NCI-H1930 (cell line): ENCODE results near the gene TWIST2.

Experiments
- DNase-seq, 2 experiments: peaks; one replicate each; lab custom pipeline; 2025; lab: John Stamatoyannopoulos, UW

TWIST2 gene

DNA sequence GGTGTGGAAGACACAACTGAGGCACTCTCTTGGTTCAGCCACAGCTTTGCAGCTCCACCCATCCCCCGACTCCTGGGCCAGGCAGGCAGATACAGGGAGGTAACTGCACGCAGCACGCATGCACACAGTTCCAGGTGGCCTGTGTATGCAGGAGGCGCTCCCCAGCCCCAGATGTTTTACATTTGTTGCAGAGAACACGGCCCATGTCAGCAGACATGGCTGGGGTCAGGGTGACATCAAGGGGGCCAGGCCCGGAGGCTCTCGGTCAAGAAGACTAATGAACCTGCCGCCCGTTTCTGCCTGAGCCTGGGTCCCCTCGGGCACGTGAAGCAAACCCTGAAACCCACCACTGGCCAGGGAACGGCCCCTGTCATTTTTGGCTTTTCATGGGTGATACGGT, 57.3 kb downstream of the TWIST2 start:
- DNase-seq = no peak

DNA sequence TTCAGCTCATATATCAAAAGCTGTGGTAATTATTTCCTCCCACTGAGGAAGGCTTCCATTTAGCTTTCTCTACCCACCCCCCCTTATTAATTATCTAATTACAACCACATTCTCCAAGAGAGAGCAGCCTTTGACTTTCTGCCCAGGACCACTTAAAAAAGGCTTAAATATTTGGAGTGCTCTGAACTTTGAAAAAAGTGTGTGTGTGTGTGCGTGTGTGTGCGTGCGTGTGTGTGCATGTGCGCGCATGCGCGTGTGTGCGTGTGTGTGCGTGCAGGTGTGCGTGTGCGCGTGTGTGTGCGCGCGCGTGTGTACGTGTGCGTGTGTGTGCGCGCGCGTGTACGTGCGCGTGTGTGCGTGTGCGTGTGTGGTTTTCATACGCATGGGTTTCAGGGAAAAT, 57.8 kb downstream of the TWIST2 start:
- DNase-seq = no peak

DNA sequence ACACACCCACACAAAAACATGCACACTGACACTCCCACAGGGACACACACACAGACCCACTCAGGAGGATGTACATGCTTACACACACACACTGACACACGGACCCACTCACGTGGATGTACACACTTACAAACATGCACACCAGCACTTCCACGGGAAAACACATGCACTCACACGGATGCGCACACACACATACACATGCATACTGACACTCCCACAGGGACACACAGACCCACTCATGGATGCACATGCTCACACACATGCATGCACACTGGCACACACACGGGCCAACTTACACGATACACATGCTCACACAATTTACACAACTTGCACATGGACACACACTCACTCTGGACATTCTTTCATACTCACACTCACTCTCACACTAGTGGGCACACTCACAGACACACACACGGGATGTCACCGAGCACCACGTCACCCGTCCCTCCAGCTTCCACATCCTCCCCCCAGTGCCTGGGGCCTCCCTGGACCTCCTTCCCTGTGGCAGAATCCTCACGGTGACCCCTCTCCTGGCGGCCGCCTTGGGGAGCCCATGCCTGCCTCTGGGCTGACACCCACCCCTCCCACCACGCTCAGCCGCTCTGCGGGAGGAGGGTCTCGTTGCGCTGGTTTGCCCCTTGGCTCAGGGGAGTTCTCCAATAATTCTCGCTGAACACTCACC, 58.5 kb downstream of the TWIST2 start:
- no peak for DNase-seq

DNA sequence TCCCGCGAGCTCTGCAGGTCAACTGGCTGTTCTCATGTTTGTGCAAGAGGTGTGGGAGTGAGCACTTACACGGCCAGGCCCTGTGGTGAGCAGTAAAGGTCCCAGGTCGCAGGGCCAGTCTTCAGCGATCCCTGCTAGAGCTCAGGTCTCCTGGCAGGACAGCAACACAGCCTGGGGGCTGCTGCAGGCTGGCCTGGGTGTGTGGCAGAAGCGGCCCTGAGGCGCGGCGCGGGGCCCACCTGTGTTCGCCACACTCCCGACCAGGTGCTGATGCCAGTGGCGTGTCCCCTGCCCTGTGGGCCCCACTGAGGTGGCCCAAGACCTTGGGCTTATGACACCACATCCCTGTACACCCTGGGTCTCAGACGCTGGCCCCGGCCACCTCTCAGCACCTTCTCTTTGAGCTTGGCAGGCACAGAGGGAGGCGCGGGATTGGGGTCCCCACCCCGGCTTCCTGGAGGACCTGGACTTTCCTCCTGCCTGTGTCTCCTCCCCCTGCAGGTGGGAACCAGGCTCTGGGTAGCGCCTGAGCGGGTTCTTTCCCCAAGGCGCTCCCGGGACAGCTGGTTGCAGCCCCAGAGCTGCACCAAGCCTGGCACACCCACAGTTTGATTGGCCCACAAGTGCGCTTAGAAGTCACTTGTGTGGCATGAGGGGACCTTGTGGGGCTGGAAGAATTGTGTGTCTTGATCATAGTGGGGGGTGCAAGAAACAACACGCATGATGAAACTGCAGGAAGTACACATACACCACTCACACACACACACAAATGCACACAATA, 59.2 kb downstream of the TWIST2 start:
- DNase-seq = no peak

DNA sequence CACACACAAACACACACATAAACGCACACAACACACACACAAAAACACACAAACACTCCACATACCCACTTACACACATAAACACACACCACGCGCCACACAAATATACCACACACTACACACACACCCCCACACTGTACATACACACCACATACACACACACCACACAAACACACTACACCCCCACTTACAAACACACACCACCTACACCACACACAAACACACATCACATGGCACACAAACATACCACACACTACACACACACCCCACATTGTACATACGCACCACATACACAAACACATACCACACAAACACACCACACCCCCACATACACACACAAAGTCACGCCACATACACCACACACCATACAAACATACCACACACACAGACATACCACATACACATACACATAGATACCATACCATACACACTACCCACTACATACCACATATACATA, 59.9 kb downstream of the TWIST2 start:
- no peak for DNase-seq

DNA sequence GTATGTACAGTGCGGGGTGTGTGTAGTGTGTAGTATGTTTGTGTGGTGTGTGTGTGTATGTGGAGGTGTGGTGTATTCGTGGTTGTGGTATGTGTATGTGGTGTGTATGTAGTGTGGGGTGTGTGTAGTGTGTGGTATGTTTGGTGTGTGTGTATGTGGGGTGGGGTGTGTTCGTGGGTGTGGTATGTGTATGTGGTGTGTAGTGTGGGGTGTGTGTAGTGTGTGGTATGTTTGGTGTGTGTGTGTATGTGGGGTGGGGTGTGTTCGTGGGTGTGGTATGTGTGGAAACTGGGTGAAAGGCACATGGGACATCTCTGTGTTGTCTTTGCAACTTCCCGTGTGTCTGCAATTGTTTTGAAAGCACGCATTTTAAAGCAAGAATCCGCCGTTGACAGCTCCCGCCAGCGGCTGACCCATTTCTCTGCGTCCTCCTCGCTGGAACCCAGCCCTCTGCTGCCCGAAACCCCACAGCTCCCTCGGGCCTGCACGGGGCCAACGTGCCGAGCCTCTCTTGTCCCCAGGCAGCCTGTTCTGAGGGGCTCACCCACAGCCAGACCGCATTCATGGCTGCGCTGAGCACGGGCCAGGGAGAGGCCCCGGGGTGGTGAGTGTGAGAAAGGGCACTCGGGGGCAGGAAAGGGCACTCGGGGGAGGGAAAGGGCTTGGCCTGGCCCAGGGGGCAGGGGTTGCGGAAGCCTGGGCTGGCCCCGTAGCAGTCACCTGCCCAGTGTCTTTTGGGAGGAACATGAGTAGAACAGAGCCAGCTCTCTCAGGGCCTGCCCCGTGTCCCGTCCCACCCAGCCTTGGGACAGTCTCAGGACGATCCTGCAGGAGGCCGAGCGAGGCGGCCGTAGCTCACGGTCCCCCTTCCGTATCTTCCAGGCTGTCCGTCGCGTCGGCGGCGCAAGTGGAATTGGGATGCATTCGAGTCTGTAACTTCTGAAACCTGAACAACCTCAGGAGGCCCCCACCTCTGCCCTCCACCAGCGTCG, 61.4 kb downstream of the TWIST2 start:
- no peak for DNase-seq

DNA sequence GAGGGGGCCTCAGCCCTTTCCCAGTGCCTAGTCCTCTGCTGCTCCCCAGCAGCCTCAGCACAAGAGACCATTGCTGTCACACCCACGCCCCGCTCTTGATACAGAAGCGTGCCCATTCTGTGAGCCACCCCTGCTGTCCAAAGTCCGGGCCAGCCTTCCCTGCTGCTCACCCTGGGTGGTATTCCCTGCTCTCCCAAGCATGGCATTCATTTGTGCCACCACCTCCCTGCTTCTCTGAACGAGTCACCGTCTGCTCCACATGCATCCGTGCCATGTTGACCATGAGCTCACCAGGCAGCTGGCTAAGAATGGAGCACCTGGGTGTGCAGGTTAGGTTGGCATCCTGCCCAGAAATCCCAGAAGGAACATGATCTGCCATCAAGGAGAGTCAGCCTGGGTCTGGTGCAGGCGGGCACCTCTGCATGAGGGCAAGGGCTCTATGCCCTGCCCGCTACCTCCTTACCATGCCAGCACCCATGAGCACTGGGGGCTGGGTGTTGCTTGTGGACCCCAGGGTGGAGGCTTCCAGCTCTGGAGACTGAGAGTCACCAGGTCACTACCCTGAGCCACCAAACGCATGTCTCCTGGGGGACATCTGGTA, 63.0 kb downstream of the TWIST2 start:
- no peak for DNase-seq

DNA sequence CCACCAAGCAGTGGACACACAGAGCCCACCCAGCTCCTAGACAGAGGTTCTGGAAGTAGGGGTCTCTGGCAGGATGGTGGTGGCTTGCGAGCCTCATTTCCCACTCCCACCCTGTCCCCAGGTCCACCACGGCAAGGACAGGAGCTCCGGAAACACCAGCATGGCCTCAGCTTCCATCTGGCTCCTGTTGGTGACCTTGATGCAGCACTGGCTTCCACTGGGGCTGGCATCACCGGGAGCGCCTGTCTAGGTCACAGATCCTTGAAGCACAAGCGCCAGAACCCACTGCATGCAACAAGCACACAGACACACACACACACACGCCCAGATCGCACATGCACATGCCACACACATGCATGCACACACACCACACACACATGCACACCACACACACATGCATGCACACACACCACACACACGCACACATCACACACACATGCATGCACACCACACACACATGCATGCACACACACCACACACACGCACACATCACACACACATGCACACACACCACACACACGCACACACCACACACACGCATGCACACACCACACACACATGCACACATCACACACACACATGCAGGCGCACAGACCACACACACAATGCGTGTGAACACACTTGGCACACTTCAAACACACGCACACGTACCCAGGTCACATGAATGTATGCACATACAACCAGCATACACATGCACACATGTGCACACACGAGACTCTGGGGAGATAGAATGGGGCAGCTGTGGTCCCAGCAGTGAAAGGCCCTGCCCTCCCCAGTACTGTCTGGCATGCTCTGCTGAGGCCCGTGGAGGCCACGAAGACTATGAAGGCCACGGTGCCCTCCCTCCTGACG, 63.7 kb downstream of the TWIST2 start:
- DNase-seq = no peak

DNA sequence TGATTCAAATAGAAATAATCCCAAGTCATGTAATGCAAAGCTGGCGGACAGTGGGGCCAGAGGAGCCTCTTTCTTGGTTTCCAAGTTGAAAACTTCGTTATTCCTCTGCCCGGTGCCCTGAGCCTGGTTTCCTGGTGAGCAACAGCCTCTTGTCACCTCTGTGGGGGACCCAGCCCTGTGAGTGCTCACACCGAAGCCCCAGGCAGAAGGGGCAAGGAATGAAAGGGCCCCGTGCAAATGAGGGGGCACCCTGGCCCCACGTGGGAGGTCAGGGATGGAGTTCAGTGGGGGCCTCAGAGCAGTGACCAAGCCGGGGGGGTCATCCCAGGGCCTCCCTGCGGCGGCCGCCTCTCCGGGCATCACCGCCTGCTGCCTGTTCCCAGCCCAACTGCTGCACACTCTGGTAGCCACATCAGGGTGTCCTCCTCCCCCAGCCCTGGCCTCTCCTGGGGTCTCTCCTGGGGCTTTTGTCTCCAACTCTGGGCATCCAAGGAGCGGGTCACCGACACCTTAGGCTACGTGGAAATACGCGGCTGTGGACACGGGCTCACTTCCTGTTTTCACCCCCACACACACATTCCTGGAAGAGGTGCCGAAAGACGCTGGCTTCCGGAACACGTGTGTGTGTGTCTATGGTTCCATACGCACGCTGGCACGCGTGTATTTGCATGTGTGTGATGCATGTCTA, 64.5 kb downstream of the TWIST2 start:
- DNase-seq = no peak

DNA sequence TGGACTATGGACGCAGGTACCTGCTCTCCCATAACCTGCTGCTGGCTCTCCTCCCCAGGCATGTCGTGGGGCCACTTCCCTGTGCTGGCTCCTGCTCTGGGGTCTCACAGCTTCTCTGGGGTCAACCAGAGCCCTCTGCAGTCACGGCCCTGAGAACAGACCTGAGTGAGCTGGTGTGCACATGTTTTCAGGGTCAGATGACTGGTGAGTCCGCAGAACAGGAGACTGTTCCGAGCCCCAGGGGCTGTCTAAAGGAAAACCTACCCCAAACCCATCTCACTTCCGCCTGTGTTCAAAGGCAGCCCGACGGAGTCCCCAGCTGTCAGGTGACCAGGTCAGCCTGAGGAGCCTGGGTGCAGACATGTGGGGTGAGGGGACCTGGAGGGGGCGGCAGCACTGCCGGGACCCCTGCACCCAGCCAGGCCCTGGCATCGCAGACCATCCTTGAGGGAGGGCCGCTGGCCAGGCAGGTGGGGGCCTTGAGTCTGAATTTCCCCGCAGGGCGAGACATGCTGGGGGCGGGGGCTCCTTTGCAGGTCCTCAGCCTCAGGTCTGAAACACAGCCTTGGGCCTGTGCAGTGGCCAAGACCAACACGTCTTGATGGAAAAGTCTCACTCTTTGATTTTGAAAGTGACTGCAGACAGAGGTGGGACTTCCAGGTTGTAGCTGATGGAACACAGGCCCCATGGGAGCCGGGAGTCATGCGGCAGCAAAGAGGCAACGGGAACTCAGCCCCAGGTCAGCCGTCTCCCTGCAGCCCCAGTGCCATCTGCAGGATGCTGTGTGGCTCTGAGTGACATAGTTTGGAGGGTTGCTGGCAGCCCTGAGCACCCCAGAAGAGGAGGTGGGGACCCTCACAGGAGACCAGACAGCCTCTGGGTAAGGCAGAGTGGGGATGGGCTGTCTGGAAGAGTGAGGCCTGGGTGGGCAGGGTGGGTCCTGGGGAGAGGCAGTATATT, 65.3 kb downstream of the TWIST2 start:
- DNase-seq = no peak

DNA sequence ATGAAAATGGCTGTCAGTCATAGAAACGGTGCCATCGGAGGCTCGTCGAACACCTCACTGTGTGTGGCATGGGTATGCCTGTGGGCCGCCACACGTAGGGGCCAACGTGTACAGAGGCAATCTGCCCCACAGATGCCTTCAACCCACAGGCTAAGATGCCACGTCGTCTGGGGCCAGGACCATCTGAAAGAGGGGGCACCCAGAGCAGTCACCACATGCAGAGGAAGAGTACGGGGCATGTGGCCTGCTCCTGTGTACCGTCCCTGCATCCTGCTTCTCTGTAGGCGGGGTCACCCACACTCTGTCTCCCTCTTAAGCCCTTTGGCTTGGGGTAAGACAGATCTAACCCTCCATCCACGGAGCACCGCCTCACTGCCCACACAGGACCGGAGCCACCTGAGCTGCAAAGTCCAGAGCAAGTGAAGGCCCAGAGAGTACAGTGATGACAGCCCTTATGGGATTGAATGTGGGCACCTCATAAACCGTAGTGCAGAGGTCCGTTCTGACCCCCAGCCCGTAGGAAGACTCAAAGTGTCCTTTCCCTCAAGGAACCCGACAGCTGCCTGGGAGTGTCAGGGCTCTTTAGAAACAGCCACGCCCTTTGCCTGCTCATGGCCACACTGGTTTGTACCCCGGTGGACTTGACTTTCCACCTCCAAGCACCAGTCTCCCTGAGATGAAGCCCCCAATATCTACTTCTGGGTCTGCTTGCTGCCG, 66.2 kb downstream of the TWIST2 start:
- DNase-seq = no peak

DNA sequence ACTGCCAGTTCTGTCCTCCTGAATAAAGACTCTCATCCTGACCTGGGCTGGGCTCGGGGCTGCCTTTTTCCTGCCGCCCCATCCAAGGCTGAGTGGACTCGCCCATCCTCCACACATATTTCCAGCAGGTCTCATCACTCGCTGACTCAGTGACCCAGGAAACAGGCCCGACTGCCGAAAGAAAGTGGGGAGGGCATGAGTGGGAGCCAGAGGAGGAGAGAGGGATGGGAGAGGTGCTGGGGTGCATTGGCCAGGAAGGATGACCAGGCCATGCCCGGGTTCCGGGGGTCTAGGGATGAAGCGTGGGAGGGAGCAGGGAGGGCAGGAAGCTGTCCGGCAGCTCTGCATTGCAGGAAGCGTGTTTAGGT, 66.7 kb downstream of the TWIST2 start:
- DNase-seq = no peak

DNA sequence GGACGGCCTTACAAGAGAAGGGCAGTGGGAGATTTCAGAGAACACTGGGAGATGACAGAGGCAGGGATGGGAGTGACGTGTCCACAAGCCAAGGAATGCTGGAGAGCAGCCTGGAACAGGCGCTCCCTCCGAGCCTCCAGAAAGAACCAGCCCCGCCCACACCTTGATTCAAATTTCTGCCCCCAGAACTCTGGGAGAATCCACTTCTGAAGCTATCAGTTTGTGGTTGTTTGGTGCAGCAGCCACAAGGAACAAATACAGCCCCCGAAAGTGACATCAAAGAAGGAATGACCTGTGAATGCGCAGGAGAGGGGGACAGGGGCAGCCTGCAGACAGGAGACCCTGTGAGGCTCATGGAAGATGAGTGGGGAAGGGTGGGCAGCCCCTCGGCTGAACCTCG, 67.3 kb downstream of the TWIST2 start:
- no peak for DNase-seq

DNA sequence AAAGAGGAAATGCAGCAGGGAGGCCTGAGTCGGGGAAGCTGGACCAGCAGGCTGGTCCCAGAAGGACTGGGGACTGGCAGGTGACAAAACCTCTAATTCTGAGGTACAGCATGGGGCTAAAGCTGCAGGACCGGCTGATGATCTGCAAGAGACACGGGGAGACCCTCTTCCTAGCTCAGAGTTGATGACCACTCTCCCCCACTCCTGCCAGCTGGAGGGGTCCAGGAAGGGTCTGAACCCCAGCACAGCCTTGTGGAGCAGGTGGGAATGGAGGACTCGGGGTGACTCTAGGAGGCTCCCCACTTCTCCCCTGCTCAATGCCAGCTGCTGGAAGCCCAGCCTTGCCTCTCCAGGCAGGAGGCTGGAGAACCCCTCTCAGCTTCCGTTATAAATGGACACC, 67.7 kb downstream of the TWIST2 start:
- DNase-seq = no peak

DNA sequence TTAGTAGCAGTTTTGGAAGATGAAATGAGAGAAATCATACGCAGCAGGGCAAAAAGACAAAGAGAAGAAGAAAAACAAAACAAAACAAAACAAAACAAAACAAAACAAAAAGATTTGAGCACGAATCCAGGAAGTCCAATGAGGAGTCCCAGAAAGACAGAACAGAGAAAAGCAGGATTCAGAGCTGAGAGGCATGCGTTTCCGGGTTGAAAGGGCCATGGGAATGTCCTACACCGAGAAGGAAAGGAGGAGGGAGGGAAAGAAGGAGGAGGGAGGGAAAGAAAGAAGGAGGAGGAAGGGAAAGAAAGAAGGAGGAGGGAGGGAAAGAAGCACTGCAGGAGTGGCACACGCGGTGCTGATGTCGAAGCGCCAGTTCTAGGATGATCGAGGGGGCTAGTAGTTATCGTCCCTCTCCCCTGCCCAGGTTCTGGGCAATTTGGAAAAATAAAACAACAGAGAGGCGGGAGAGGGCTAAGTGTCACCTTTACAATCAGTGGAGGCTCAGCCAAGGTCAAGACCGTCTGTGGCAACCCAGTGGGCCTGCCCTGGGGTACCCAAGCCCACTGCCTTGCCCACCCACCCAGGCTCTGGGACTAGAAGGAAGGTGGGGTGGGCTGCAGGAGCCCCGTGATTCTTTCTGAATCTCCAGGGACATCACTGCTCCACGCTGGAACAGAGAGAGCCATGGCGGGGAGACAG, 68.4 kb downstream of the TWIST2 start:
- DNase-seq = no peak

DNA sequence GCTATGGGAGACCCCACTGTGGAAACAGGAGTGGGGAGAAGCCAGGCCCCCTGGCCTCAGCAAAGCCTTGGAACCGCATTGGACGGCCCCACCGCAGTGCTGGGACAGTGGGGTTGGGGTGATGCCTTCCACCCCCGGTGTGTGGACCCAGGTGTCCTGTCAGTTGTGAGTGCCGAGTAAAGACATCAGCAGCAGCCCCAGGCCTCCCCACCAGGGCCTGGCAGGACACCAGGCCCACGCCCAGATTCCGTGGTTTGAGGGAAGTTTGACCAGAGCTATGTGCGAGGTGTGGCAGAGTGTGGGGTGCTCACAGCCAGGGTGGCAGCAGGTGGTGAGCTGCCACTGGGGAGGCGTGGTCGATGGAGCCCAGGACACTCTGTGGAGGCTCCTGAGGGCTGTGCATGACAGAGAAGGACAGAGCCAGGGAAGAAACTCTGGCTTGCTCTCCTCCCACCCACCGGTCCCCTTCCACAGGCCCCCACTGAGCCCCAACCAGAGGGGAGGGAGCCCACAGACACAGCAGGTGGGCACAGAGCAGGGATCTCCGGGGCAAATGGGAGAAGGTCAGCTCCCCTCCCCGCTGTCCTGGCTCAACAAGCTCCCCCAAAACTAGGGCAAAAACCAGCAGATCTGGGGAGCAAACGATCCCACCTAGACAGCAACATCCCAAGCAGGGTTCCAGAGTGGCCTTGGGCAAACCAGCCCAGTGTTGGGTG, 69.1 kb downstream of the TWIST2 start:
- DNase-seq = no peak

DNA sequence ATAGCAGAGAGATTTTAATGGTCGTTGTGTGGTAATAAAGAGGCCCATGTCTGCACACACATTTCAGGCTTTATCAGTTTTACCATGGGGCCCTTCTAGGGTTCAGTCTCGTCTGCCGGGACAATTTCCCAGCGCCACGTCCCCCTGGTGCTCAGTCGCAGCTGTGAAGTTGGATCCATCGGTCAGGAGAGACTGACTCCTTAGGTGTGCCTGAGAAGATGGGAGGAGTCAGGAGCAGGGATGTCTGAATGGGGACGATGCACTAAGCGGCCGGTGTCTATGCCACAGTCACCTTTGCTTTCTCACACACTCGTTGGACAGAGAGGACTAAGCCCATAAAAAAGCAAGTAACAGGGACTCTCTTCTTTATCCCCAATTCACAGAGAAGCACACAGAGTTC, 71.4 kb downstream of the TWIST2 start:
- DNase-seq = no peak
